HCT116 (cell line): Measurements from ENCODE around the gene CYSRT1. TPM values are rescaled to one million over a fixed set of nuclear protein-coding genes. Genes with fewer than 3 reads are reported as not detected.
A peak's percentile ranks its signal among the peaks of the same experiment; 100 is the strongest.

ENCODE experiments used
- ATAC-seq: fragments of 200-7000 bp; cut with Tn5 transposase; 2 replicates; pipeline ENCODE4 v1.9.1; 2020; ENCODE audit warnings: mild to moderate bottlenecking, moderate library complexity
- BruUV-seq: library from RNA; stranded (reverse); fragments of 400-500 nt; replicated peaks from 2 replicates; lab custom pipeline; 2021; lab: Mats Ljungman, UMichigan
- CTCF ChIA-PET: fragments of 300-600 bp; sonication (Branson Sonifier 250); formaldehyde crosslinking; loops from one replicate; lab custom pipeline; 2021; ENCODE audit warnings: antibody characterized with exemption; lab: Charles Lee
- POLR2A ChIA-PET: fragments of 300-600, 350-600 bp; sonication (Branson Sonifier 250); formaldehyde crosslinking; loops from one replicate; lab custom pipeline; 2021; ENCODE audit warnings: antibody characterized with exemption; lab: Charles Lee
- RAD21 ChIA-PET, 2 experiments: fragments of 300-600 bp; sonication (Branson Sonifier 250); formaldehyde crosslinking; loops; one replicate each; lab custom pipeline; 2023; ENCODE audit warnings: low total read pairs in 2 of 2; ENCODE audit not compliant: uncharacterized antibody in 2 of 2, unreplicated experiment in 2 of 2, low non-redundant PET in 1 of 2; lab: Charles Lee
- DNase-seq: peaks from one replicate; pipeline ENCODE4 v3.0.0-alpha.2; 2010; ENCODE audit warnings: low read depth, low spot score
- H2AFZ ChIP-seq: fragments of 200-600 bp; shearing (Covaris generic), sonication (generic); 2 replicates; pipeline ENCODE4 v1.6.1; 2017; ENCODE audit warnings: low read depth, mixed run types, mixed read lengths, antibody characterized with exemption, low read length; ENCODE audit not compliant: poor library complexity, severe bottlenecking
- H3K27ac ChIP-seq: 2 replicates; pipeline ENCODE4 v1.5.1; 2012; ENCODE audit warnings: low read depth, low read length
- H3K27me3 ChIP-seq: fragments of 200-600 bp; sonication (generic); 2 replicates; pipeline ENCODE4 v1.6.1; 2016; ENCODE audit warnings: mixed run types, low read length, mixed read lengths; ENCODE audit not compliant: insufficient read depth
- H3K36me3 ChIP-seq, 2 experiments: fragments of 200-500 bp in 1 of 2; fragments of 200-600 bp in 1 of 2; sonication (Bioruptor generic) in 1 of 2; sonication (generic) in 1 of 2; 2 replicates each; pipeline versions ENCODE4 v1.5.1 to v1.6.1; 2014 to 2016; ENCODE audit warnings: low read length in 2 of 2, inconsistent platforms in 1 of 2, mixed read lengths in 1 of 2, mixed run types in 1 of 2; ENCODE audit not compliant: insufficient read depth in 2 of 2, control insufficient read depth in 1 of 2
- H3K4me1 ChIP-seq, 2 experiments: fragments of 200-600 bp in 1 of 2; sonication (generic) in 1 of 2; 2 replicates each; pipeline versions ENCODE4 v1.5.1 to v1.6.1; 2012 to 2017; ENCODE audit warnings: low read length in 2 of 2, inconsistent platforms in 1 of 2, mild to moderate bottlenecking in 1 of 2, mixed read lengths in 1 of 2, mixed run types in 1 of 2, moderate library complexity in 1 of 2; ENCODE audit not compliant: insufficient read depth in 2 of 2, control insufficient read depth in 1 of 2
- H3K4me2 ChIP-seq: fragments of 200-600 bp; sonication (generic); 2 replicates; pipeline ENCODE4 v1.6.1; 2017; ENCODE audit warnings: mixed run types, low read length, mixed read lengths
- H3K4me3 ChIP-seq, 2 experiments: fragments of 200-600 bp in 1 of 2; sonication (generic) in 1 of 2; replicated peaks in 1 of 2; 2 replicates each; pipeline ENCODE4 v1.5.1; 2011 to 2016; ENCODE audit warnings: low read length in 2 of 2, control low read depth in 1 of 2, low read depth in 1 of 2, mild to moderate bottlenecking in 1 of 2, mixed read lengths in 1 of 2, mixed run types in 1 of 2
- H3K79me2 ChIP-seq: fragments of 200-600 bp; sonication (generic); 2 replicates; pipeline ENCODE4 v1.6.1; 2017; ENCODE audit warnings: mild to moderate bottlenecking, mixed run types, low read length, moderate library complexity, mixed read lengths; ENCODE audit not compliant: insufficient read depth
- H3K9ac ChIP-seq: fragments of 200-600 bp; sonication (generic); 2 replicates; pipeline ENCODE4 v1.6.1; 2016; ENCODE audit warnings: low read length, mixed read lengths
- H3K9me2 ChIP-seq: fragments of 200-600 bp; sonication (generic), shearing (Covaris generic); 2 replicates; pipeline ENCODE4 v1.6.1; 2017; ENCODE audit warnings: mixed run types, mild to moderate bottlenecking, moderate library complexity; ENCODE audit not compliant: insufficient read depth
- H3K9me3 ChIP-seq, 2 experiments: fragments of 200-500 bp in 1 of 2; fragments of 200-600 bp in 1 of 2; sonication (Bioruptor generic) in 1 of 2; sonication (generic) in 1 of 2; 2 replicates each; pipeline ENCODE4 v1.6.1; 2014 to 2017; ENCODE audit warnings: low read length in 2 of 2, mixed read lengths in 2 of 2, inconsistent platforms in 1 of 2, low read depth in 1 of 2, mild to moderate bottlenecking in 1 of 2, mixed run types in 1 of 2, moderate library complexity in 1 of 2; ENCODE audit not compliant: control insufficient read depth in 1 of 2, insufficient read depth in 1 of 2
- H4K20me1 ChIP-seq: fragments of 200-600 bp; sonication (generic), shearing (Covaris generic); 2 replicates; pipeline ENCODE4 v1.6.1; 2017; ENCODE audit warnings: mixed run types, mild to moderate bottlenecking, moderate library complexity; ENCODE audit not compliant: insufficient read depth
- CBX3 ChIP-seq: IDR thresholded peaks from 2 replicates; pipeline ENCODE4 v1.6.1; 2012; ENCODE audit warnings: low read depth
- EZH2 ChIP-seq: fragments of 200-600 bp; sonication (generic); IDR thresholded peaks from 2 replicates; pipeline ENCODE4 v1.6.1; 2017; ENCODE audit warnings: antibody characterized with exemption, mixed run types
- POLR2AphosphoS5 ChIP-seq: IDR thresholded peaks from 2 replicates; pipeline ENCODE4 v1.6.1; 2011; ENCODE audit warnings: mild to moderate bottlenecking, low read depth, low read length, moderate library complexity
- intact Hi-C: fragments of 100-400 bp; cut with micrococcal nuclease; formaldehyde crosslinking; loops from 2 replicates; pipeline ENCODE4 v1.10.0; 2022
- total RNA-seq: library from RNA; stranded (reverse); gene quantifications from one replicate; pipeline ENCODE4 v1.2.1, GENCODE V29; 2021; ENCODE audit not compliant: unreplicated experiment
- TF ChIP-seq, protein P1 (sequence below): IDR thresholded peaks from 2 replicates; pipeline ENCODE4 v1.6.1; 2011; ENCODE audit warnings: mild to moderate bottlenecking, low read length, moderate library complexity; ENCODE audit not compliant: insufficient replicate concordance; ENCODE audit errors: extremely low read depth

The CYSRT1 gene
- total RNA-seq, 1 experiment from 2014 or later = 4.3 TPM

GRCh38 chr9:137195525-137196220 is 29.3 kb upstream of the CYSRT1 start:
- ATAC-seq (no peak), DNase-seq (no peak)
- intact Hi-C loops = no loop called here
- no peaks in the 10 kb centered on the region for H3K9me2 ChIP-seq
- H3K9ac ChIP-seq = no peak overlapping the region
- no peaks in the 10 kb centered on the region for H4K20me1 ChIP-seq
- peak overlapping the region; percentile 38; the same call in 1 of the 2 replicates for H3K27ac ChIP-seq
- no peaks in the 10 kb centered on the region; a peak in 1 of 4 replicates for H3K36me3 ChIP-seq
- peak overlapping the region; percentile 37 for H3K4me2 ChIP-seq
- H3K79me2 ChIP-seq = peaks cover 15% of the 10 kb centered on the region; the same call in 1 of the 2 replicates
- H3K4me1 ChIP-seq = peaks cover 32 to 49% of the 10 kb centered on the region in 2 experiments
- H2AFZ ChIP-seq = no peak overlapping the region
- TF ChIP-seq, protein P1, sequence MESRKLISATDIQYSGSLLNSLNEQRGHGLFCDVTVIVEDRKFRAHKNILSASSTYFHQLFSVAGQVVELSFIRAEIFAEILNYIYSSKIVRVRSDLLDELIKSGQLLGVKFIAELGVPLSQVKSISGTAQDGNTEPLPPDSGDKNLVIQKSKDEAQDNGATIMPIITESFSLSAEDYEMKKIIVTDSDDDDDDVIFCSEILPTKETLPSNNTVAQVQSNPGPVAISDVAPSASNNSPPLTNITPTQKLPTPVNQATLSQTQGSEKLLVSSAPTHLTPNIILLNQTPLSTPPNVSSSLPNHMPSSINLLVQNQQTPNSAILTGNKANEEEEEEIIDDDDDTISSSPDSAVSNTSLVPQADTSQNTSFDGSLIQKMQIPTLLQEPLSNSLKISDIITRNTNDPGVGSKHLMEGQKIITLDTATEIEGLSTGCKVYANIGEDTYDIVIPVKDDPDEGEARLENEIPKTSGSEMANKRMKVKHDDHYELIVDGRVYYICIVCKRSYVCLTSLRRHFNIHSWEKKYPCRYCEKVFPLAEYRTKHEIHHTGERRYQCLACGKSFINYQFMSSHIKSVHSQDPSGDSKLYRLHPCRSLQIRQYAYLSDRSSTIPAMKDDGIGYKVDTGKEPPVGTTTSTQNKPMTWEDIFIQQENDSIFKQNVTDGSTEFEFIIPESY = no peak
- no peak for TF ChIP-seq CBX3
- no peak for TF ChIP-seq POLR2AphosphoS5
- TF ChIP-seq EZH2 = no peak
- TF ChIP-seq, all 23 proteins: peak for 0
- H3K9me3 ChIP-seq = no peaks in the 10 kb centered on the region
- no TSS peak for BruUV-seq
- ChIA-PET CTCF (interaction anchor here (1.2 to 1.7 kb wide), 2 partner anchors 32 to 41 kb away, joined by 3 to 4 read pairs; partner anchors contain the start of gene RNF224), RAD21 (no interaction called here), POLR2A (interaction anchor here (2.2 kb wide), 1 partner anchor 45 kb away, joined by 6 read pairs; the partner anchor contains the start of gene TUBB4B)
- no peaks in the 10 kb centered on the region for H3K27me3 ChIP-seq
- H3K4me3 ChIP-seq = no peak overlapping the region
